Keratinocyte (primary cell): ENCODE measurements around the gene CCDC149. TPM values are rescaled to one million over a fixed set of nuclear protein-coding genes. Genes with fewer than 3 reads are reported as not detected.

Experiments used
- DNase-seq: peaks from one replicate; pipeline ENCODE4 v3.0.0-alpha.2; 2011; ENCODE audit warnings: low read depth, missing footprints, low spot score
- FAIRE-seq: peaks from 2 replicates; lab custom pipeline; 2011; peaks lifted over from hg19 to GRCh38; lab: Jason Lieb, UNC
- H2AFZ ChIP-seq: 2 replicates; pipeline ENCODE4 v1.6.0; 2012; ENCODE audit warnings: low read length, control low read depth, inconsistent platforms; ENCODE audit not compliant: control insufficient read depth
- H3K27ac ChIP-seq: 2 replicates; pipeline ENCODE4 v1.5.1; 2011; ENCODE audit warnings: low read length; ENCODE audit not compliant: control insufficient read depth, insufficient read depth
- H3K27me3 ChIP-seq: 3 replicates; pipeline ENCODE4 v1.6.0; 2011; ENCODE audit warnings: low read length; ENCODE audit not compliant: control insufficient read depth, insufficient read depth; ENCODE audit errors: extremely low read depth
- H3K36me3 ChIP-seq, 2 experiments: 2 replicates in 1 of 2; 3 replicates in 1 of 2; pipeline ENCODE4 v1.5.1; 2011; ENCODE audit warnings: low read length in 2 of 2, mild to moderate bottlenecking in 1 of 2; ENCODE audit not compliant: control insufficient read depth in 2 of 2, insufficient read depth in 2 of 2; ENCODE audit errors: extremely low read depth in 1 of 2
- H3K4me1 ChIP-seq: 3 replicates; pipeline ENCODE4 v1.5.1; 2011; ENCODE audit warnings: low read length; ENCODE audit not compliant: control insufficient read depth, insufficient read depth; ENCODE audit errors: extremely low read depth
- H3K4me2 ChIP-seq: 3 replicates; pipeline ENCODE4 v1.6.0; 2011; ENCODE audit warnings: low read depth, low read length; ENCODE audit not compliant: control insufficient read depth, insufficient read depth; ENCODE audit errors: extremely low read depth
- H3K4me3 ChIP-seq, 3 experiments: fragments of 200-600 bp in 1 of 3; sonication (generic) in 1 of 3; 2 replicates in 2 of 3; 3 replicates in 1 of 3; pipeline ENCODE4 v1.5.1; 2011 to 2016; ENCODE audit warnings: low read length in 3 of 3, mild to moderate bottlenecking in 3 of 3, control low read depth in 2 of 3, inconsistent platforms in 1 of 3, low read depth in 1 of 3, mixed read lengths in 1 of 3, mixed run types in 1 of 3, moderate library complexity in 1 of 3; ENCODE audit not compliant: control insufficient read depth in 2 of 3, insufficient read depth in 2 of 3; ENCODE audit errors: extremely low read depth in 1 of 3
- H3K79me2 ChIP-seq: 2 replicates; pipeline ENCODE4 v1.6.0; 2012; ENCODE audit warnings: low read length; ENCODE audit not compliant: control insufficient read depth, insufficient read depth
- H3K9ac ChIP-seq: 3 replicates; pipeline ENCODE4 v1.6.0; 2011; ENCODE audit warnings: low read length; ENCODE audit not compliant: control insufficient read depth, insufficient read depth; ENCODE audit errors: extremely low read depth
- H3K9me1 ChIP-seq: 3 replicates; pipeline ENCODE4 v1.6.0; 2011; ENCODE audit warnings: low read length; ENCODE audit not compliant: control insufficient read depth, insufficient read depth; ENCODE audit errors: extremely low read depth
- H3K9me3 ChIP-seq: 2 replicates; pipeline ENCODE4 v1.5.1; 2012; ENCODE audit warnings: low read depth, low read length; ENCODE audit not compliant: control insufficient read depth
- H4K20me1 ChIP-seq: 3 replicates; pipeline ENCODE4 v1.6.0; 2011; ENCODE audit warnings: low read length; ENCODE audit not compliant: control insufficient read depth, insufficient read depth; ENCODE audit errors: extremely low read depth
- CTCF ChIP-seq, 3 experiments: IDR thresholded peaks in 1 of 3; conservative IDR thresholded peaks in 1 of 3; optimal IDR thresholded peaks in 1 of 3; 2 replicates in 2 of 3; 3 replicates in 1 of 3; pipeline versions ENCODE3 to v1.5.1; 2011; ENCODE audit warnings: low read length in 3 of 3, mild to moderate bottlenecking in 3 of 3, moderate library complexity in 2 of 3, control low read depth in 1 of 3, inconsistent platforms in 1 of 3; ENCODE audit not compliant: insufficient read depth in 2 of 3; ENCODE audit errors: extremely low read depth in 1 of 3
- EZH2 ChIP-seq: IDR thresholded peaks from one replicate; pipeline ENCODE4 v1.6.1; 2012; ENCODE audit warnings: inconsistent platforms, mild to moderate bottlenecking, low read length, moderate library complexity
- dilution Hi-C: fragments of 300-500 bp; cut with MboI; formaldehyde crosslinking; loops from one replicate; pipeline ENCODE4 v1.7.0; 2020; ENCODE audit warnings: low sequenced_read_pairs; ENCODE audit not compliant: extremely low pct_ligation_motif_present
- polyA plus RNA-seq, 5 experiments: library from polyadenylated mRNA; depleted of rRNA in 3 of 5; stranded (reverse) in 3 of 5; stranded (forward) in 1 of 5; unstranded in 1 of 5; fragments of >200 nt; gene quantifications; 1 replicate in 1 of 5; 2 replicates in 3 of 5; 3 replicates in 1 of 5; pipeline versions ENCODE4 v1.2.1 to v1.2.3, GENCODE V29; 2011 to 2012; ENCODE audit warnings: missing spikeins in 2 of 5, low read depth in 1 of 5, low replicate concordance in 1 of 5

The CCDC149 gene
- polyA plus RNA-seq, 1 donor (not counting 4 experiments of a cell fraction or from before 2014, with no cell fraction given), result 2.1 TPM

- Histone ChIP-seq H3K27ac (no peak overlapping the region), H3K9me3 (no peaks in the 10 kb centered on the region), H3K9me1 (no peaks in the 10 kb centered on the region), H3K79me2 (no peaks in the 10 kb centered on the region), H3K4me2 (no peak overlapping the region), H3K4me1 (peaks cover 17% of the 10 kb centered on the region), H2AFZ (no peak overlapping the region), H3K27me3 (no peaks in the 10 kb centered on the region), H4K20me1 (no peaks in the 10 kb centered on the region), H3K4me3 (no peak overlapping the region), H3K36me3 (no peaks in the 10 kb centered on the region), H3K9ac (no peak overlapping the region)
- no peak for TF ChIP-seq CTCF (optimal IDR thresholded peaks at IDR 0.05 in 1 of 3, IDR thresholded peaks at IDR 0.05 in 1 of 3, conservative IDR thresholded peaks at IDR 0.05 in 1 of 3; ENCODE audit: extremely low read depth in 1 of 3, insufficient read depth in 2 of 3, low read length in 3 of 3)
- TF ChIP-seq EZH2, result no peak
- FAIRE-seq, result no peak
- DNase-seq, result no peak
- dilution Hi-C loops, result no loop called here
These were observed 92.3 kb downstream of the CCDC149 start for GRCh38 chr4:24820541-24820940.

DNA sequence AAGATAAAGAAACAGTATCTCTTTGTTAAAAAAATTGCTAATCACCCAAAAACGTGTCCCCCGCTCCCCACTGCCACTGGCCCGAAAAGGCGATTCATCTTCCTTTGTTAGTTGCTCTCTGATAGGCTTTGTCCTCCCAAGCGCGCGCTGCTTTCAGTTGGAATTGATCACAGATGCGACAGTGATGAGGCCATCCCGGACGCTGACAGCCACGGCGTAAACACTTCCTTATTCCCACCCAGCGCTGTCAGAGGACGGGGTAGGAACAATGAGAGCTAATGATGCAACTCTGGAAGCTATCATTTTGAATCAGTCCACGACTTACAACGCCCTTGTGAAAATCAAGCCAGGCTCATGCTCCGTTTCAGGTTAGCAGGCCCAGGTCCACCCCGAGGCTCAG, 96.0 kb downstream of the CCDC149 start:
- no peak for FAIRE-seq
- Histone ChIP-seq H3K4me2 (no peak overlapping the region), H3K79me2 (no peaks in the 10 kb centered on the region), H3K9me1 (no peaks in the 10 kb centered on the region), H3K9ac (no peak overlapping the region), H3K4me1 (no peaks in the 10 kb centered on the region), H3K36me3 (no peaks in the 10 kb centered on the region), H3K9me3 (no peaks in the 10 kb centered on the region), H3K4me3 (no peak overlapping the region), H3K27ac (no peak overlapping the region), H4K20me1 (no peaks in the 10 kb centered on the region), H3K27me3 (no peaks in the 10 kb centered on the region), H2AFZ (no peak overlapping the region)
- dilution Hi-C loops, result no loop called here
- no peak for TF ChIP-seq EZH2
- TF ChIP-seq CTCF (optimal IDR thresholded peaks at IDR 0.05 in 1 of 3, IDR thresholded peaks at IDR 0.05 in 1 of 3, conservative IDR thresholded peaks at IDR 0.05 in 1 of 3; ENCODE audit: extremely low read depth in 1 of 3, insufficient read depth in 2 of 3, low read length in 3 of 3), result no peak
- DNase-seq, result no peak
